Loucy (cell line): ENCODE results near the gene BOLL.

Experiments
- H2AFZ ChIP-seq: fragments of 200-600 bp; sonication (generic); 2 replicates; pipeline ENCODE4 v1.6.0; 2016; ENCODE audit warnings: antibody characterized with exemption, mild to moderate bottlenecking, low read length, moderate library complexity
- H3F3A ChIP-seq: fragments of 200-600 bp; 2 replicates; pipeline ENCODE4 v1.6.0; 2016; ENCODE audit warnings: antibody characterized with exemption, low read depth, mild to moderate bottlenecking
- H3K27me3 ChIP-seq: fragments of 200-600 bp; sonication (generic); 2 replicates; pipeline ENCODE4 v1.6.1; 2014; ENCODE audit warnings: low read length, mild to moderate bottlenecking; ENCODE audit not compliant: insufficient read depth, poor library complexity, severe bottlenecking
- H3K36me3 ChIP-seq: fragments of 200-600 bp; sonication (generic); 2 replicates; pipeline ENCODE4 v1.6.1; 2016; ENCODE audit warnings: low read length; ENCODE audit not compliant: insufficient read depth
- H3K4me1 ChIP-seq: fragments of 200-600 bp; sonication (generic); 2 replicates; pipeline ENCODE4 v1.5.1; 2014; ENCODE audit warnings: low read length, mild to moderate bottlenecking; ENCODE audit not compliant: insufficient read depth, poor library complexity, severe bottlenecking
- H3K4me2 ChIP-seq: fragments of 200-600 bp; sonication (generic); 2 replicates; pipeline ENCODE4 v1.6.0; 2014; ENCODE audit warnings: antibody characterized with exemption, low read length, low read depth, mild to moderate bottlenecking; ENCODE audit not compliant: poor library complexity, severe bottlenecking
- H3K4me3 ChIP-seq: fragments of 200-600 bp; sonication (generic); 2 replicates; pipeline ENCODE4 v1.5.1; 2014; ENCODE audit warnings: low read length, mild to moderate bottlenecking, mixed read lengths; ENCODE audit not compliant: poor library complexity, severe bottlenecking
- H3K79me2 ChIP-seq: fragments of 200-600 bp; sonication (generic); 2 replicates; pipeline ENCODE4 v1.6.1; 2014; ENCODE audit warnings: low read length; ENCODE audit not compliant: insufficient read depth
- H3K9ac ChIP-seq: fragments of 200-600 bp; sonication (generic); 2 replicates; pipeline ENCODE4 v1.6.0; 2014; ENCODE audit warnings: mild to moderate bottlenecking, low read depth, low read length, moderate library complexity; ENCODE audit not compliant: poor library complexity, severe bottlenecking
- H3K9me2 ChIP-seq: fragments of 200-600 bp; sonication (generic); replicated peaks from 2 replicates; pipeline ENCODE4 v1.6.1; 2016; ENCODE audit warnings: low read depth, low read length, mixed read lengths
- H3K9me3 ChIP-seq: fragments of 200-600 bp; sonication (generic); 2 replicates; pipeline ENCODE4 v1.6.1; 2014; ENCODE audit warnings: mild to moderate bottlenecking, antibody characterized with exemption, low read length, low read depth; ENCODE audit not compliant: insufficient read depth
- H4K20me1 ChIP-seq: fragments of 200-600 bp; sonication (generic); 2 replicates; pipeline ENCODE4 v1.6.0; 2014; ENCODE audit warnings: antibody characterized with exemption, low read length, mild to moderate bottlenecking; ENCODE audit not compliant: insufficient read depth, poor library complexity, severe bottlenecking
- CTCF ChIP-seq: fragments of 200-600 bp; sonication (generic); conservative IDR thresholded peaks from 2 replicates; pipeline ENCODE4 v1.5.1; 2014; ENCODE audit warnings: mild to moderate bottlenecking, antibody characterized with exemption, low read length
- EZH2phosphoT487 ChIP-seq: fragments of 200-600 bp; IDR thresholded peaks from 2 replicates; pipeline ENCODE4 v1.6.1; 2018; ENCODE audit warnings: antibody characterized with exemption, mild to moderate bottlenecking, moderate library complexity, borderline replicate concordance

The BOLL gene

GRCh38 chr2:197795277-197795676 is 10.2 kb upstream of the BOLL start:
- Histone ChIP-seq H4K20me1 (no peaks in the 10 kb centered on the region), H3K4me1 (no peaks in the 10 kb centered on the region), H3K4me2 (no peak overlapping the region), H2AFZ (no peak overlapping the region), H3K36me3 (no peaks in the 10 kb centered on the region), H3K4me3 (no peak overlapping the region), H3K9me3 (no peaks in the 10 kb centered on the region), H3K9ac (no peak overlapping the region), H3K9me2 (no peaks in the 10 kb centered on the region), H3K79me2 (no peaks in the 10 kb centered on the region), H3K27me3 (no peaks in the 10 kb centered on the region), H3F3A (no peaks in the 10 kb centered on the region)
- TF ChIP-seq CTCF, result no peak
- no peak for TF ChIP-seq EZH2phosphoT487

- H3K4me2 ChIP-seq, result no peak overlapping the region
- no peaks in the 10 kb centered on the region for H3F3A ChIP-seq
- no peaks in the 10 kb centered on the region for H3K79me2 ChIP-seq
- no peaks in the 10 kb centered on the region for H3K9me2 ChIP-seq
- no peaks in the 10 kb centered on the region for H3K9me3 ChIP-seq
- H3K27me3 ChIP-seq, result no peaks in the 10 kb centered on the region
- no peak overlapping the region for H2AFZ ChIP-seq
- H3K4me1 ChIP-seq, result no peaks in the 10 kb centered on the region
- H3K9ac ChIP-seq, result no peak overlapping the region
- H3K4me3 ChIP-seq, result no peak overlapping the region
- no peaks in the 10 kb centered on the region for H3K36me3 ChIP-seq
- no peaks in the 10 kb centered on the region for H4K20me1 ChIP-seq
- TF ChIP-seq CTCF, result no peak
- no peak for TF ChIP-seq EZH2phosphoT487
Measured at GRCh38 chr2:197793456-197793855, 8.3 kb upstream of the BOLL start.

- H3K9me2 ChIP-seq, result no peaks in the 10 kb centered on the region
- H2AFZ ChIP-seq, result no peak overlapping the region
- TF ChIP-seq CTCF, result no peak
- TF ChIP-seq EZH2phosphoT487, result no peak
- no peak overlapping the region for H3K4me2 ChIP-seq
- H3K79me2 ChIP-seq, result no peaks in the 10 kb centered on the region
- H3K9ac ChIP-seq, result no peak overlapping the region
- H3K27me3 ChIP-seq, result no peaks in the 10 kb centered on the region
- H3K36me3 ChIP-seq, result no peaks in the 10 kb centered on the region
- no peaks in the 10 kb centered on the region for H4K20me1 ChIP-seq
- no peaks in the 10 kb centered on the region for H3K4me1 ChIP-seq
- no peak overlapping the region for H3K4me3 ChIP-seq
- H3F3A ChIP-seq, result no peaks in the 10 kb centered on the region
- no peaks in the 10 kb centered on the region for H3K9me3 ChIP-seq
Measured at GRCh38 chr2:197786010-197786877, 1.1 kb upstream of the BOLL start.
